DMS 273 (cell line): Measurements from ENCODE around the gene BTBD9.

Experiments
- DNase-seq: peaks from one replicate; lab custom pipeline; 2025; ENCODE audit not compliant: unreplicated experiment; lab: John Stamatoyannopoulos, UW

The BTBD9 gene

GRCh38 chr6:38262609-38263008, 377.1 kb downstream of the BTBD9 start:
- no peak for DNase-seq

GRCh38 chr6:38262026-38262425, 377.7 kb downstream of the BTBD9 start:
- no peak for DNase-seq

GRCh38 chr6:38261626-38262025, 378.1 kb downstream of the BTBD9 start:
- DNase-seq = peak; percentile 5

- DNase-seq = no peak
These were observed 380.0 kb downstream of the BTBD9 start for GRCh38 chr6:38259736-38260135.

GRCh38 chr6:38248500-38249234, 391.1 kb downstream of the BTBD9 start:
- no peak for DNase-seq

GRCh38 chr6:38245295-38245694, 394.4 kb downstream of the BTBD9 start:
- DNase-seq = no peak

DNA sequence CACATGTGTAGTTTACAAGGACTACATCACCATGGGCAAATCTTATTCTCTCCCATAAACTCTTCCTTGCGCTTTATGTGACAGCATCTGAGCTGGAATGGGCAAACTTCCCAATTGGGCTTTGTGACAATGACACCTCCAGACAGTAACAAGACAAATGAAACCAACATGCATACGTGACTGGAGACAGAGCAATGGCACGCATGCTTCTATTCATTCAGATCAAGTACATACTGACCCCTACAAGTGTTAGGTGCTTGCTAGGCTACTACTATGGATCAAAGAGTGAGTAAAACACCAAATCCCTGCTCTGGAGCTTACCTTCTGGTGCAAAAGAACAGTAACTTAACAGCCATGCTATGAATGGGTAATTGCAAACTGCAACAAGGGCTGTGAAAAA, 394.9 kb downstream of the BTBD9 start:
- DNase-seq = no peak

- no peak for DNase-seq
These were observed 398.4 kb downstream of the BTBD9 start for GRCh38 chr6:38241200-38241871.

DNA sequence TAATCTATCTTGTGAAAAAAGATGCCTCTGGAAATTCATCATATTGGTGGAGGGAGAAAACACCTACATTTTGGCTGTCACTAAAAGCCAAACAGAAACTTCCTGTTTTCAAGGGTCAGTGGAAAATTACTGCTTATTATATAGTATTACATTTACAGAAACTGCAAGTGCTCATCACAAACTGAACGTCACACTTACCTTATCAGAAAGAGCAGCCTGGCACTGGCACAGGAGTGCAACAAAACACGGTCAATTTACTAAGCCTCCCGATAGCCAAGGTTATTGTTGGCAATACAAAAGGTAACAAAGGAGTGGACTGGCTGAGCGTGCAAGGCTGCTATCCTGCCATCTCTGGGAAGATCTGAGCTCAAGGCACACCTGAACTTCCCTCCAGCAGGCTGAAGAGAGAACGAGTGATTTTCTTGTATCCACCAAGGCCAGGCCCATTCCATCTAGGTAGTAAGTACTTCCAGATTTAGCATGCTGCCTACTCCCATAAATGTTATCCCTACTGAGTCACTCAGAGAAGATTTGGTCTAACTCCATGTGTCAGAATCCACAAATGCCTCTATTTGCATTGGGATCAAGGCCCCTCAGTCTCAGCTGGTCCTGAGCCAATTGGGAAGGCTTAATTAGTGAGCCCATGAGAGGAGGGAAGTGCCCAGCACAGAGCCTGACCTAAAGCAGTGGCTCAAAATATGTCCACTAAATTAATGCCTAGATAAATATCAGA, 399.8 kb downstream of the BTBD9 start:
- no peak for DNase-seq

DNA sequence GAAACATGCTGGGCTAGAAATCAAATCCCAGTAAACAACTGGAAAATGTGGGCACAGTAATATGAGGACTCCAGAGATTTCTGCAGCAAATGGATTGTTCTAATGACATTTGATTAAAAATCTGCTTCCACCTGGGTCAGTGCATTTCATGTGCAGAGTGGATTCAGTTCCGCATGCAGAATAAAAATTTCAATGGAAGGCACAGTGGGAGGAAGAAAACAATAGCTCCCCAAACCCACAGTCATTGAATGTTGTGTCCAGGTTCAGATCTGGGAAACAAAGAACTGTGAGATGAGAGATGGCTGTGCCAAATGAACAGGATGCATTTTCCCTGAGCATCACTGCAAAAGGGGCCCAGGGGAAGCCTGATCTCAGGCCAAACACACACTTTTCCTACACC, 403.1 kb downstream of the BTBD9 start:
- no peak for DNase-seq

GRCh38 chr6:38234934-38235682, 404.6 kb downstream of the BTBD9 start:
- peak; percentile 77 for DNase-seq

DNA sequence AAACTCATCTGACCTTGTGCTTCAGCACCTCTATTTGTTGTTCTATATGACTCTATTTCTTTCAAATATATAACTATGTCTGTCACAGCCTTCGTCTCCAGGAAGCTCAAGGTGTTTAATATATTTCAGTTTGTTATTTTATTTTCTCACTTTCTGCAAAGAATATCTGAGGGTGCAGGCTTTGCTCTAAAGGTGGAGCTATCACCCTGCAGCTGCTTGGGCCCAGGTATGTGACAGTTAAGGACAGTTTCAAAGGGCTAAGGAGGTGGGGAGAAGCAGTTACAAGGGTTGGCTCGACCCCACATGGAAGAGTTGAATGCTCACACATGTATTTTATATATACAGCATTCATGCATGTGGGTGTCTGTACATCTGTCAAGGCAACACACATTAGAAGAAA, 405.6 kb downstream of the BTBD9 start:
- DNase-seq = peak; percentile 14

GRCh38 chr6:38233161-38233791, 406.5 kb downstream of the BTBD9 start:
- DNase-seq = no peak

GRCh38 chr6:38225766-38226165, 414.0 kb downstream of the BTBD9 start:
- DNase-seq = no peak

- no peak for DNase-seq
These were observed 418.5 kb downstream of the BTBD9 start for GRCh38 chr6:38221251-38221650.

DNA sequence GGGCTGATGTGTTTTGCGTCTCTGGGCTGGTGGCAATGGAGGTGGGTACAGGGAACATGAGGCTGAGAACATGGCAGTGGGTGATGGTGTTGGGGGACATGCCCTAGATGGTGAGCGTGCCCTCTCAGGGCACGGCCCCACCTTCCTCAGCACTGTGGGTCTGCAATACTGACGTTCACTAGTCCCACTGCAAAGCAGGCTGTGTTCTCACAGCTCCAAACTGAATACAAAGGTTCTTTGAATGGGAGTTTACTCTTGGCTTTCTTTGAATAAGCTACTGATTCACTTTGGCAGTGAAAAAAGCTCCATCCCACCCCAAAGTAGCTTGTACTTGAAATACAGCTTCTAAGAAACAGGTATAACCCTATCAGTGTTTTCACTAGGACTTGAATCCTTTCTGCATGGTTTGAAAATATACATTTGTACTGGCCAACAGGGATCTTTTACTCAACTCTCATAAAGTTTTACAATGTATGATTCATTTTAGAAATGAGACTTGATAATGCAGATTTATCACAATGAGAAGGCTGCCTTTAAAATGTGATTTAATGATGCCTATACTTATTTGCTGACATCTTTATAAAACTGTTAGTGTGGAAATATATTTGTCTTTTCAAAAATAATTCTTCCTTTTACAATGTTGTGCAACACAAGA, 419.5 kb downstream of the BTBD9 start:
- DNase-seq = no peak

GRCh38 chr6:38218235-38218634, 421.5 kb downstream of the BTBD9 start:
- no peak for DNase-seq

DNA sequence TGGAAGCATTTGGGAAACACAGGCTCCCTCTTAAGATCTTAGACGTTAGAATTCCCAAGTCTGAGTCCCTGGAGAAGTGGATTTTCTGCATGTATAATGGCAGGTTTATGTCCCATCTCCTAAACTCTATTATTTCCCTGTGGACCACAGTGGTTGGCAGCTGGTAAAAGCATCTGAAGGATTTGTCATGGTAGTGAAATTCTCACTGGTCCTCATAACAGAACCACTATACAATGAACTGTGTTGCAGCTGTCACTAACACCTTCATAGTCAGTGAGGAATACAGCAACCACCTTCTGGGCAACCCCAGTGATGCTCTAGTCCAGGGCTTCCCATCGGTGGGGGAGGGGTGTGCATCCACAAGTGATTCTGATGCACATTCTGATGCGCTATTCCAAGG, 423.3 kb downstream of the BTBD9 start:
- DNase-seq = no peak

GRCh38 chr6:38215651-38216311, 423.9 kb downstream of the BTBD9 start:
- DNase-seq = no peak

GRCh38 chr6:38215225-38215624, 424.5 kb downstream of the BTBD9 start:
- DNase-seq = no peak
